ENCODE data around the gene GIN1. TPM values are rescaled to one million over a fixed set of nuclear protein-coding genes. Genes with fewer than 3 reads are reported as not detected.
A peak's percentile ranks its signal among the peaks of the same experiment; 100 is the strongest.

The GIN1 gene
- total and polyA plus RNA-seq, 2 of the 4 experiments (the other 2 are of a cell fraction): 2.9 to 3.1 TPM

DNA sequence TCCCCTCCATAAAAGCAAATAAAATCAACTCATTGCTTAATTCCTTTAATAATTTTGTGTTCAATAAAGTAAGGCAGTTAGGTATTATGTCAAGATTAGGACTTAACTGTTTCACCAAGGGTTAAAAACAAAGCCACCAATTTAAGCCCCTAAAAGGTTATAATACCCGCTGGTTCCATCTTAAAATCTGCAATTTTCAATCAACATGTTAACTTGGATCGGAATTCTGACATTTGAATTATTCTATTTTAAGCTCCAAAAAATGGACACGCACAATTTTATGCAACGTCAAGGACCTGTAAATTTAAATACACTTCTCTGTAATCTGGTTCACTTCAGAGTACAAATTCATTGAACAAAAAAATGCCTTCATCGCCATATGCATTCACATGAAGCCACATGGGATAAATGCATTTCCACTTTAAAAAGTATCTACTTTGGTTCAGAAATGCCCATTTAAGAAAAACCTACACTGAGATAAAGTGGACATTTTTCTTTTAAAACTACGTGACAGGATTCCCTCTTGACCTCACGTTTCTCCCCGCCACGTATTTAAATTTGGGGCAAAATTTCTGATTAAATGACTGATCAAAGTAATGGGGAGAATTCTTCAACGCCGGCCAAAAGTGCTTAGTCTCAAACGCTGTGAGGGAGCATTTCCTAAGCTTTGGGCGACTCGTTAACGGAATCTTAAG is 721 bp downstream of the GIN1 start:
- Histone ChIP-seq H4K5ac (ENCODE audit: low read depth, low read length) (peak overlapping the region; percentile 97), H3K9ac (ENCODE audit: low read depth, low read length) (peak overlapping the region; percentile 99), H3K79me1 (ENCODE audit: low read depth in 1 of 2, low read length in 2 of 2) (peaks cover 9 to 33% of the 10 kb centered on the region in 2 experiments), H3K4ac (ENCODE audit: low read depth, low read length) (peak overlapping the region; percentile 89), H3K4me3 (ENCODE audit: insufficient read depth, low read depth, low read length) (peak overlapping the region; percentile 81), H3K27me3 (ENCODE audit: control insufficient read depth, insufficient read depth, low read length) (no peaks in the 10 kb centered on the region), H4K91ac (ENCODE audit: insufficient read depth, low read depth, low read length) (peak overlapping the region; percentile 85), H3K36me3 (ENCODE audit: control insufficient read depth, insufficient read depth, low read length) (no peaks in the 10 kb centered on the region), H2BK120ac (ENCODE audit: low read depth, low read length) (peak overlapping the region; percentile 69), H3K9me1 (ENCODE audit: insufficient read depth, low read length) (0 out of 2 replicates have a peak, but pooled peaks cover 4% of the 10 kb centered on the region), H3K9me3 (ENCODE audit: control insufficient read depth, insufficient read depth, low read length) (no peaks in the 10 kb centered on the region), H2AK9ac (replicated peaks; ENCODE audit: low read depth, low read length, poor library complexity) (peak overlapping the region; percentile 85), H3K27ac (ENCODE audit: insufficient read depth, low read length) (peak overlapping the region; percentile 86), H2BK15ac (ENCODE audit: low read depth, low read length) (no peak overlapping the region), H3K14ac (replicated peaks; ENCODE audit: low read depth, low read length) (peak overlapping the region; percentile 90), H2BK20ac (ENCODE audit: low read depth, low read length) (no peak overlapping the region), H3K4me2 (ENCODE audit: low read depth, low read length) (peak overlapping the region; percentile 80), H4K20me1 (ENCODE audit: insufficient read depth, low read length) (no peaks in the 10 kb centered on the region; the same call in 1 of the 2 replicates), H3K56ac (ENCODE audit: extremely low read depth, insufficient read depth, low read length) (peak overlapping the region; percentile 99), H4K8ac (ENCODE audit: low read depth in 2 of 2, low read length in 2 of 2) (peak overlapping the region; percentile 66 to 99), H3K23ac (ENCODE audit: low read depth, low read length) (peak overlapping the region; percentile 87), H2AFZ (replicated peaks; ENCODE audit: low read length, poor library complexity) (peak overlapping the region; percentile 96), H3K18ac (ENCODE audit: low read depth, low read length) (peak overlapping the region; percentile 91), H2BK5ac (ENCODE audit: low read depth, low read length, poor library complexity, severe bottlenecking) (peak overlapping the region; percentile 92), H3K4me1 (ENCODE audit: control insufficient read depth, insufficient read depth, low read length) (no peaks in the 10 kb centered on the region), H2AK5ac (ENCODE audit: low read depth, low read length) (peak overlapping the region; percentile 67; the same call in 1 of the 2 replicates)
- DNase-seq (peak; percentile 13), ATAC-seq (ENCODE audit: low read depth) (no peak)
- in situ Hi-C loops (cut with MboI; ENCODE audit: low sequenced_read_pairs) (no loop called here), dilution Hi-C loops (cut with HindIII; ENCODE audit: low sequenced_read_pairs, unreplicated experiment) (no loop called here), intact Hi-C loops (cut with micrococcal nuclease) (no loop called here)
- ChIA-PET CTCF (interaction anchor here (0.6 to 1.2 kb wide), 3 partner anchors 10 to 442 kb away, joined by 3 read pairs; no protein-coding TSS in a partner anchor), POLR2A (ENCODE audit: unreplicated experiment) (interaction anchor here (0.8 kb wide), 1 partner anchor 13 kb away, joined by 3 read pairs; no protein-coding TSS in a partner anchor)
- WGBS, 2 experiments (ENCODE audit: extremely low coverage in 2 of 2, insufficient read length in 1 of 2): 0% methylated on average over 5 of the region's 15 CpGs; no CpG with 5 or more reads in 1 of the 2 experiments
- TF ChIP-seq BHLHE40 (IDR thresholded peaks at IDR 0.05; ENCODE audit: low read depth, low read length): peak; percentile 22; the same call in 1 of the 2 replicates
- no peak for TF ChIP-seq SMC3 (IDR thresholded peaks at IDR 0.05; ENCODE audit: low read depth, low read length)
- TF ChIP-seq MXI1 (IDR thresholded peaks at IDR 0.05; ENCODE audit: borderline replicate concordance, low read depth, low read length): no peak
- TF ChIP-seq MAFK (IDR thresholded peaks at IDR 0.05; ENCODE audit: low read depth, low read length): no peak
- TSS peak; percentile 92 for BruUV-seq (replicated peaks)

All from IMR-90 (cell line).